Esophagus squamous epithelium (tissue), 5 donors: Measurements from ENCODE around the gene MON2. TPM values are rescaled to one million over a fixed set of nuclear protein-coding genes. Genes with fewer than 3 reads are reported as not detected.

Experiments
- DNase-seq: peaks from one replicate; lab custom pipeline; 2025; lab: John Stamatoyannopoulos, UW
- H3K27ac ChIP-seq, 4 donors: fragments of 200-600 bp; sonication (generic); one replicate each; pipeline ENCODE4 v1.5.1; 2016 to 2019; ENCODE audit warnings: mild to moderate bottlenecking in 1 of 4
- H3K27me3 ChIP-seq, 4 donors: fragments of 200-600 bp; sonication (generic); 1 replicate in 3 of 4; 2 replicates in 1 of 4; pipeline versions ENCODE4 v1.5.1 to v1.6.0; 2017 to 2021; ENCODE audit warnings: antibody characterized with exemption in 1 of 4
- H3K36me3 ChIP-seq, 3 donors: fragments of 200-600 bp; sonication (generic); one replicate each; pipeline ENCODE4 v1.5.1; 2016 to 2019
- H3K4me1 ChIP-seq, 3 donors: fragments of 200-600 bp; sonication (generic); one replicate each; pipeline ENCODE4 v1.5.1; 2017 to 2019
- H3K4me3 ChIP-seq, 4 donors: fragments of 200-600 bp; sonication (generic); 1 replicate in 3 of 4; 2 replicates in 1 of 4; pipeline ENCODE4 v1.5.1; 2016 to 2019; ENCODE audit warnings: mild to moderate bottlenecking in 2 of 4, moderate library complexity in 1 of 4
- H3K9me3 ChIP-seq, 3 donors: fragments of 200-600 bp; sonication (generic); one replicate each; pipeline ENCODE4 v1.5.1; 2016 to 2019
- POLR2A ChIP-seq, 4 donors: fragments of 450-650 bp; IDR thresholded peaks; one replicate each; pipeline ENCODE4 v1.6.1; 2017; ENCODE audit warnings: antibody characterized with exemption in 4 of 4, mild to moderate bottlenecking in 4 of 4, moderate library complexity in 3 of 4
- WGBS, 2 donors: methylation state at CpG; one replicate each; pipeline ENCODE4 v1.1.5; 2018; 5-methylcytosine and 5-hydroxymethylcytosine counted together
- intact Hi-C: fragments of 100-400 bp; cut with DNase I; formaldehyde crosslinking; loops from one replicate; pipeline ENCODE4 v1.15.0; 2022
- total RNA-seq, 4 donors: library from RNA; depleted of rRNA; stranded (reverse); fragments of >200 nt; gene quantifications; one replicate each; pipeline ENCODE4 v1.1.0, GENCODE V29; 2016
- TF ChIP-seq, protein P1 (sequence below), 6 experiments: fragments of 450-650 bp in 4 of 6; fragments of 200-600 bp in 2 of 6; sonication (generic) in 2 of 6; IDR thresholded peaks; one replicate each; pipeline ENCODE4 v1.5.1; 2016 to 2019; ENCODE audit warnings: antibody characterized with exemption in 6 of 6, mild to moderate bottlenecking in 4 of 6, moderate library complexity in 4 of 6
- donor health status: DM: yes; HTN: yes; CAD: no.

The MON2 gene
- total RNA-seq, 4 donors from 2014 or later, result 29.6 to 61.4 (median 41.9) TPM

DNA sequence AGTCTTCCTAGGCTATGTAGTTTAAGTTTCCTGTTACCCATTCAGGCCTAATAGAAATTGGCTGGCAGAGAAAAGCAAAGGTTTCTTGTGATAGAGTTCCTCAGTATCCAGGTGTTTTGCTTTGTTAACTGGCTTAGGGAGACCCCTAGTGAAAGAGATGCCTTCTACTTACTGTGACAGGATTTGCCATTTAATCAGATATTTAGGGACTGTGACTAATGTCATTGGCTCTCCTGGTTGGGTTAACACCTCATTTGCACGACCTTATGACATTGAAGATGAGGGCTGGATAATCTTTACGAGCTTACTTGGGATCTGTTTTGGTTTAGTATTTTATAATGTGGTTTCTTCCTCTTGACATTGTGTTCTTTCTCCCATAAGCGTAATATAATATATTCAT lies 5.8 kb downstream of the MON2 start:
- WGBS, 2 donors, result 69 to 75% methylated on average over 3 of the region's 3 CpGs
- peaks cover 0 to 35% (median 0%) of the 10 kb centered on the region in 3 donors for H3K36me3 ChIP-seq
- TF ChIP-seq POLR2A (IDR thresholded peaks at IDR 0.05), result no peak
- TF ChIP-seq, protein P1, sequence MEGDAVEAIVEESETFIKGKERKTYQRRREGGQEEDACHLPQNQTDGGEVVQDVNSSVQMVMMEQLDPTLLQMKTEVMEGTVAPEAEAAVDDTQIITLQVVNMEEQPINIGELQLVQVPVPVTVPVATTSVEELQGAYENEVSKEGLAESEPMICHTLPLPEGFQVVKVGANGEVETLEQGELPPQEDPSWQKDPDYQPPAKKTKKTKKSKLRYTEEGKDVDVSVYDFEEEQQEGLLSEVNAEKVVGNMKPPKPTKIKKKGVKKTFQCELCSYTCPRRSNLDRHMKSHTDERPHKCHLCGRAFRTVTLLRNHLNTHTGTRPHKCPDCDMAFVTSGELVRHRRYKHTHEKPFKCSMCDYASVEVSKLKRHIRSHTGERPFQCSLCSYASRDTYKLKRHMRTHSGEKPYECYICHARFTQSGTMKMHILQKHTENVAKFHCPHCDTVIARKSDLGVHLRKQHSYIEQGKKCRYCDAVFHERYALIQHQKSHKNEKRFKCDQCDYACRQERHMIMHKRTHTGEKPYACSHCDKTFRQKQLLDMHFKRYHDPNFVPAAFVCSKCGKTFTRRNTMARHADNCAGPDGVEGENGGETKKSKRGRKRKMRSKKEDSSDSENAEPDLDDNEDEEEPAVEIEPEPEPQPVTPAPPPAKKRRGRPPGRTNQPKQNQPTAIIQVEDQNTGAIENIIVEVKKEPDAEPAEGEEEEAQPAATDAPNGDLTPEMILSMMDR (IDR thresholded peaks at IDR 0.05), result no peak
- no peak for DNase-seq
- H3K4me1 ChIP-seq, result peaks cover 14 to 28% (median 19%) of the 10 kb centered on the region in 3 donors
- no peak overlapping the region for H3K27ac ChIP-seq
- intact Hi-C loops, result no loop called here
- H3K4me3 ChIP-seq, result no peak overlapping the region
- H3K27me3 ChIP-seq, result no peaks in the 10 kb centered on the region
- H3K9me3 ChIP-seq, result no peaks in the 10 kb centered on the region

DNA sequence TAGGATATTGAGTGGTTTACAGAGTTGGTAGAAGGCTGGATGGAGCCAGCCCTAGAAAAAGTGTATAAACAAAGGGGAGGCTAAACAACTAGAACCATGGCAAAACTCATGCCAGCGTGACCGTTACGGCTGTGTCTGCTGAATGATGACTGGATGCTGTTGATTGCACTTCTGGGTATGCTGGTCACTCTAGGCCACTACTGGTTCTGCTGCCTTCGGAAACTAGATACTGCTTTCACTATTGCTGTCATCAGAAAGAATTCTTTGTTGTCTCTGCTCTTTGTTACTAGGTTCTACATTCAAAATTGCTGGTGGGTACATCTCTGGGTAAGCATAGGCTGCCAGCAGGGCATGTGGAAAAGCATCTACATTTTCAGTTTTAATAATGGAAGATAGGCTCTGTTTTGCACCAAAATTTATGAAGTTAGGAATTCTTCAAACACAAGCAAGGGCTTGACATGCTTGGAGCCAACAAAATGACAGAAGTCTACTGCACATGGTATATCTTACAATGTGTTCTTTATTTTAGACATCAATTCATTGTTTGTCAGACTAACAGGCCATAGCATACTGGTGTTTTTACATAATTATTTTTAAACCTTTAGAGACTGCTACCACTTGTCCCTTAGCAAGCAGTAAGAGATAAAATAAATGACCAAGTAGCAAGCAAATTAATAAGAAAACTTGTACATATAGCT lies 15.4 kb downstream of the MON2 start:
- Histone ChIP-seq H3K4me1 (no peaks in the 10 kb centered on the region), H3K27me3 (no peaks in the 10 kb centered on the region), H3K36me3 (peaks cover 0 to 38% (median 0%) of the 10 kb centered on the region in 3 donors), H3K9me3 (no peaks in the 10 kb centered on the region), H3K4me3 (no peak overlapping the region), H3K27ac (no peak overlapping the region)
- no peak for TF ChIP-seq POLR2A (IDR thresholded peaks at IDR 0.05)
- TF ChIP-seq, protein P1 (IDR thresholded peaks at IDR 0.05), result no peak
- intact Hi-C loops, result no loop called here
- no peak for DNase-seq
- 71 to 77% methylated on average over 4 of the region's 4 CpGs for WGBS, 2 donors

DNA sequence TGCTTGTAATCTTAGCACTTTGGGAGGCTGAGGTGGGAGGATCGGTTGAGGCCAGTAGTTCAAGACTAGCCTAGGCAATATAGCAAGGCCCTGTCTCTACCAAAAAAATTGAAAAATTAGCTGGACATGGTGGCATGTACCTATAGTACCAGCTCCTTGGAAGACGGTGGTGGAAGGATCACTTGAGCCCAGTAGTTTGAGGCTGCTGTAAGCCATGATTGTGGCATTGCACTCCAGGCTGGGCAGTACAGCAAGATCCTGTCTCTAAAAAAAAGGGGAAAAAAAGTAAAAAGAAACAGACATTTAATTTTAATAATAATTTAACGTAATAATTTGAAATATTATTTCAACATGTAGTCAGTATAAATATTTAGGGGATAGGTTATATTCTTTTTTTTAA lies 16.1 kb downstream of the MON2 start:
- H3K9me3 ChIP-seq, result no peaks in the 10 kb centered on the region
- no peaks in the 10 kb centered on the region for H3K27me3 ChIP-seq
- H3K36me3 ChIP-seq, result peaks cover 0 to 34% (median 0%) of the 10 kb centered on the region in 3 donors
- no peak for DNase-seq
- no peak overlapping the region for H3K27ac ChIP-seq
- TF ChIP-seq POLR2A (IDR thresholded peaks at IDR 0.05), result no peak
- TF ChIP-seq, protein P1 (IDR thresholded peaks at IDR 0.05), result no peak
- H3K4me1 ChIP-seq, result no peaks in the 10 kb centered on the region
- intact Hi-C loops, result no loop called here
- no peak overlapping the region for H3K4me3 ChIP-seq
- WGBS, 2 donors, result 95 to 97% methylated on average over 3 of the region's 3 CpGs

DNA sequence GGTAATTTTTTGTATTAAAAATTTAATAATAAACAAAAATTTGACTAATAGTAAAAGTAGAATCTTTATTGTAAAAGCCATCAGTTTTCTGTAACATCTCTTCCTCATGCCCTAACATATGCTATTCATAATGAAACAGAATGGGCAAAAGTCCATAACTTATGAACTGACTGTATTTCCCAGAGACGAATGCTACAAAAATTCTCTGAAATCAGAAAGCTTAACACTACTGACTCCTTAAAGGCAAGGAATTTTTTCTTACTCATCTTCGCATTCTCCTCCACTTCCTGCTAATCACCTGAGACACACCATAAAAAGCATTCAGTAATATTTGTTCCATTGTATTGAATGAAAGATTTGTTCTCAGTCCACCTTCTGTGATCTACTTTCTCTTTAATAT lies 17.6 kb downstream of the MON2 start:
- H3K36me3 ChIP-seq, result peaks cover 0 to 37% (median 0%) of the 10 kb centered on the region in 3 donors
- 62 to 86% methylated on average over 2 of the region's 2 CpGs for WGBS, 2 donors

DNA sequence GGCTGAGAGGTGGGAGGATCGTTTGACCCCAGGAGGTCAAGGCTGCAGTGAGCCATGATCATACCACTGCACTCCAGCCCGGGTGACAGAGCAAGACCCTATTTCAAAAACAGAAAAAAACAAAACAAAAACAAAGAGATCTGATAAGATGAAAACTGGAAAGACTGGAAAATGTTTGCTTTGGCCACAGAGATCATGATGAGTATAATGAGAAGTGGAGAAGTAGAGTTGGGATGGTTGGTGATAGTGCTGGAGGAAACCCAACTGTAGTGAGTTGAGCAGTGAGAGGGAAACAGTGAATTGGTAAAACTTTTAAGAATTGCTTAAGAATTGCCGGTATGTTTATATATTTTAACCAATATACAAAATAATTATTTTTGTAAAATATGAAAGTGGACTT lies 39.2 kb downstream of the MON2 start:
- no peaks in the 10 kb centered on the region for H3K4me1 ChIP-seq
- TF ChIP-seq POLR2A (IDR thresholded peaks at IDR 0.05), result no peak
- TF ChIP-seq, protein P1 (IDR thresholded peaks at IDR 0.05), result no peak

More for the DNA sequence above, 17.6 kb downstream of the MON2 start:
- H3K27ac ChIP-seq, result no peak overlapping the region
- intact Hi-C loops, result no loop called here
- no peak for DNase-seq
- TF ChIP-seq POLR2A (IDR thresholded peaks at IDR 0.05), result no peak
- TF ChIP-seq, protein P1 (IDR thresholded peaks at IDR 0.05), result no peak
- H3K4me3 ChIP-seq, result no peak overlapping the region
- H3K4me1 ChIP-seq, result no peaks in the 10 kb centered on the region
- H3K9me3 ChIP-seq, result no peaks in the 10 kb centered on the region
- no peaks in the 10 kb centered on the region for H3K27me3 ChIP-seq

More for the DNA sequence above, 39.2 kb downstream of the MON2 start:
- no peaks in the 10 kb centered on the region for H3K27me3 ChIP-seq
- no peaks in the 10 kb centered on the region for H3K9me3 ChIP-seq
- H3K36me3 ChIP-seq, result peaks cover 0 to 95% (median 7%) of the 10 kb centered on the region in 3 donors
- no peak overlapping the region for H3K4me3 ChIP-seq
- no peak overlapping the region for H3K27ac ChIP-seq
- no peak for DNase-seq
- intact Hi-C loops, result no loop called here
- WGBS, 2 donors, result 85 to 98% methylated on average over 3 of the region's 3 CpGs
